HepG2 (cell line): ENCODE results near the gene CD151. TPM values are rescaled to one million over a fixed set of nuclear protein-coding genes. Genes with fewer than 3 reads are reported as not detected.

ENCODE experiments used
- ATAC-seq: fragments of 200-7000 bp; cut with Tn5 transposase; 3 replicates; pipeline ENCODE4 v1.9.1; 2020; ENCODE audit warnings: mild to moderate bottlenecking, moderate library complexity
- BruUV-seq: library from RNA; stranded (reverse); fragments of 400-500 nt; replicated peaks from 2 replicates; lab custom pipeline; 2021; lab: Mats Ljungman, UMichigan
- CTCF ChIA-PET: fragments of 300-600 bp; formaldehyde crosslinking; extraction: SDS; loops from one replicate; lab custom pipeline; 2021; ENCODE audit warnings: low total read pairs, inconsistent platforms, low intra/inter-chr PET ratio; lab: Yijun Ruan, JAX
- POLR2A ChIA-PET: fragments of 350-600 bp; sonication (Branson Sonifier 250); formaldehyde crosslinking; loops from one replicate; lab custom pipeline; 2020; ENCODE audit warnings: antibody characterized with exemption, inconsistent platforms; lab: Yijun Ruan, JAX
- DNase-seq: peaks from one replicate; pipeline ENCODE4 v3.0.0-alpha.2; 2015; ENCODE audit warnings: low spot score
- FAIRE-seq: peaks from 3 replicates; lab custom pipeline; 2011; peaks lifted over from hg19 to GRCh38; lab: Jason Lieb, UNC
- H2AFZ ChIP-seq: one replicate; pipeline ENCODE4 v1.6.1; 2011; ENCODE audit warnings: low read length, inconsistent platforms
- H3K27ac ChIP-seq: fragments of 300-600 bp; 3 replicates; pipeline ENCODE4 v1.8.0; 2011; ENCODE audit warnings: mixed run types, mild to moderate bottlenecking, mixed read lengths, low read length, inconsistent platforms; ENCODE audit not compliant: insufficient read depth; ENCODE audit errors: extremely low read length
- H3K27me3 ChIP-seq, 2 experiments: fragments of 200-600 bp in 1 of 2; 2 replicates in 1 of 2; 3 replicates in 1 of 2; pipeline versions ENCODE4 v1.6.0 to v1.8.0; 2011; ENCODE audit warnings: low read length in 2 of 2, mild to moderate bottlenecking in 2 of 2, moderate library complexity in 2 of 2, inconsistent platforms in 1 of 2; ENCODE audit not compliant: insufficient read depth in 2 of 2, control insufficient read depth in 1 of 2
- H3K36me3 ChIP-seq, 2 experiments: fragments of 200-600 bp in 1 of 2; replicated peaks in 1 of 2; 2 replicates in 1 of 2; 3 replicates in 1 of 2; pipeline versions ENCODE4 v1.5.1 to v1.8.0; 2011; ENCODE audit warnings: low read length in 2 of 2, inconsistent platforms in 1 of 2; ENCODE audit not compliant: insufficient read depth in 2 of 2, control insufficient read depth in 1 of 2
- H3K4me1 ChIP-seq: 2 replicates; pipeline ENCODE4 v1.5.1; 2012; ENCODE audit warnings: low read length, inconsistent platforms; ENCODE audit not compliant: insufficient read depth
- H3K4me2 ChIP-seq: 2 replicates; pipeline ENCODE4 v1.6.0; 2011; ENCODE audit warnings: low read depth, low read length, inconsistent platforms
- H3K4me3 ChIP-seq, 3 experiments: fragments of 200-600 bp in 1 of 3; sonication (generic), shearing (Covaris generic) in 1 of 3; replicated peaks in 1 of 3; 2 replicates each; pipeline ENCODE4 v1.5.1; 2011 to 2016; ENCODE audit warnings: low read length in 3 of 3, inconsistent platforms in 2 of 3, low read depth in 2 of 3, mild to moderate bottlenecking in 2 of 3, control low read depth in 1 of 3, mixed read lengths in 1 of 3; ENCODE audit not compliant: insufficient read depth in 1 of 3
- H3K79me2 ChIP-seq: one replicate; pipeline ENCODE4 v1.6.1; 2011; ENCODE audit warnings: low read length, inconsistent platforms; ENCODE audit not compliant: insufficient read depth
- H3K9ac ChIP-seq: 2 replicates; pipeline ENCODE4 v1.6.0; 2011; ENCODE audit warnings: mild to moderate bottlenecking, low read depth, low read length, inconsistent platforms; ENCODE audit not compliant: insufficient read depth
- H3K9me3 ChIP-seq: 2 replicates; pipeline ENCODE4 v1.5.1; 2012; ENCODE audit warnings: mild to moderate bottlenecking, low read length
- H4K20me1 ChIP-seq: 2 replicates; pipeline ENCODE4 v1.6.0; 2011; ENCODE audit warnings: inconsistent platforms, mild to moderate bottlenecking, low read length, moderate library complexity; ENCODE audit not compliant: insufficient read depth
- AGO2 ChIP-seq: fragments of 200-400 bp; formaldehyde crosslinking; optimal IDR thresholded peaks from 2 replicates; pipeline ENCODE3; 2017; ENCODE audit warnings: mild to moderate bottlenecking, low read depth, low read length, moderate library complexity
- KDM1A ChIP-seq: IDR thresholded peaks from 2 replicates; pipeline ENCODE4 v1.6.1; 2016; ENCODE audit warnings: missing compliant biosample characterization
- SMC3 ChIP-seq: IDR thresholded peaks from 2 replicates; pipeline ENCODE4 v1.6.1; 2011; ENCODE audit warnings: low read length, improper control_type of control experiment
- STAT5B ChIP-seq: sonication (generic); formaldehyde crosslinking; IDR thresholded peaks from 2 replicates; pipeline ENCODE4 v1.4.0; 2020; ENCODE audit warnings: missing genetic modification reagents
- ZNF570 ChIP-seq: sonication (generic); formaldehyde crosslinking; IDR thresholded peaks from 2 replicates; pipeline ENCODE4 v1.4.0; 2020; ENCODE audit warnings: mild to moderate bottlenecking, missing genetic modification reagents, borderline replicate concordance
- ZNF883 ChIP-seq: sonication (generic); formaldehyde crosslinking; IDR thresholded peaks from 2 replicates; pipeline ENCODE4 v1.5.1; 2020; ENCODE audit warnings: mild to moderate bottlenecking, missing genetic modification reagents; ENCODE audit errors: not compliant biosample characterization
- WGBS: methylation state at CpG from one replicate; pipeline ENCODE4 v1.1.6; 2017; ENCODE audit warnings: low lambda C conversion rate; 5-methylcytosine and 5-hydroxymethylcytosine counted together
- in situ Hi-C: cut with HindIII; loops from 2 replicates; pipeline ENCODE4 v1.10.0; 2017; ENCODE audit warnings: low pct_unique_long_range_greater_than_20kb; ENCODE audit not compliant: extremely low pct_ligation_motif_present
- intact Hi-C: fragments of 100-400 bp; cut with micrococcal nuclease; formaldehyde crosslinking; loops from one replicate; pipeline ENCODE4 v1.10.0; 2022; ENCODE audit not compliant: unreplicated experiment
- polyA plus RNA-seq, 8 experiments: library from polyadenylated mRNA; depleted of rRNA in 3 of 8; stranded (reverse) in 7 of 8; unstranded in 1 of 8; fragments of >200 nt; fragmentation: Illumina TruSeq in 4 of 8; extraction: Trizol in 4 of 8; gene quantifications; 2 replicates each; pipeline versions ENCODE4 v1.2.1 to v1.2.3, GENCODE V29; 2011 to 2016; ENCODE audit warnings: low read depth in 4 of 8, missing spikeins in 1 of 8, mixed read lengths in 1 of 8; ENCODE audit not compliant: insufficient read depth in 1 of 8
- total RNA-seq, 5 experiments: library from RNA; depleted of rRNA; stranded (reverse); fragments of >200 nt; fragmentation: Illumina TruSeq; extraction: Trizol; gene quantifications; 2 replicates each; pipeline ENCODE4 v1.2.3, GENCODE V29; 2016; ENCODE audit warnings: low read depth in 1 of 5
- TF ChIP-seq, protein P1 (sequence below): sonication (generic); formaldehyde crosslinking; IDR thresholded peaks from 2 replicates; pipeline ENCODE4 v1.4.0; 2020; ENCODE audit warnings: missing genetic modification reagents, borderline replicate concordance
- TF ChIP-seq, protein P2 (sequence below): conservative IDR thresholded peaks from 2 replicates; pipeline ENCODE4 v1.6.1; 2018; ENCODE audit warnings: missing genetic modification reagents

The CD151 gene
- total and polyA plus RNA-seq, 2 of the 13 experiments (the other 11 are each of a cell fraction or from before 2014, with no cell fraction given): 125 to 197 TPM

DNA sequence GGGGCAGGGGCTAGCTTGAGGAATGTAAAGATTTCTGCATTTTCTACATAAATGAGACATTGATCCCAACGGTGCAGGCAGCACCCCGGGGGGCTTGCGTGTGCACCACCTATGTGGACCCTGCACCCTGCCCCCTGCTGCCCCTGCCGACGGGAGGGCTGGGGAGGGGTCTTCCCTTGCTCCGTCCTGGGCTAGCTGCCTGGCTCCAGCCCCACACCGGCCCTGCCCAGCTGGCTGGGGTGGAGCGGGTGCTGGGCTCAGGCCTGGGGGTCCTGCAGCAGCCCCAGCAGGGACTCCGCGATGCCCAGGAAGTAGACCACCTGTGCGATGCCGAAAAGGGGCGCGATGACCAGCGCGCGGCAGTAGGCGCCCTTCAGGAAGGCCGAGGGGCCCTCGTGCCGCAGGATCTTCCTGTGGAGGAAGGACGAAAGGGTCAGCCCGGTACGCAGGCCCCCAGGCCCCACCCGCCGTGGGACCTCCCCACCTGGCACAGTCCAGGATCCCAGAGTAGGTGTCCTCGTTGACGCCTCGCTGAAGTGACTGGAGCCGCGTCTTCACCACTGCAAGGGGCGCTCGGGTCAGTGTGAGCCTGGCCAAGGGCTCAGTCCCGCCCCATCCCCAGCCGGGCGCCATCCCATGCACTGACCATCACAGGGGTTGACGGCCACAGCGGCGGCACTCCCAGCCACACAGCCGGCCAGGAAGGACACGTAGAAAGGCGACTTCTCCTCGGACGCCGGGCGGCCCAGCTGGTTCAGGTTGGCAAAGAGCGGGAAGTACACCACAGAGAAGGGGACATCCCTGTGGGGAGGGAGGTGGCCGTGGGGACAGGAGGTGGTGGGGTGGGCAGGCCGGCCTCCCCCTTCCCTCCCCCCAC is 40.9 kb upstream of the CD151 start:
- no peak overlapping the region for H2AFZ ChIP-seq
- no peak overlapping the region for H3K4me2 ChIP-seq
- no peak overlapping the region for H3K4me3 ChIP-seq
- in situ Hi-C loops: no loop called here
- H3K36me3 ChIP-seq: no peaks in the 10 kb centered on the region; a peak in 1 of 5 replicates
- peaks cover 4% of the 10 kb centered on the region for H3K79me2 ChIP-seq
- no peak overlapping the region for H3K27ac ChIP-seq
- ChIA-PET POLR2A (no interaction called here), CTCF (no interaction called here)
- H3K4me1 ChIP-seq: peaks cover 21% of the 10 kb centered on the region
- no peaks in the 10 kb centered on the region for H4K20me1 ChIP-seq
- peaks cover 0 to 2% of the 10 kb centered on the region in 2 experiments; a peak in 2 of 5 replicates for H3K27me3 ChIP-seq
- intact Hi-C loops: no loop called here
- over 99% methylated on average over 18 of the region's 49 CpGs for WGBS
- no peak for DNase-seq
- BruUV-seq: TSS peak; percentile 32
- H3K9me3 ChIP-seq: no peaks in the 10 kb centered on the region
- H3K9ac ChIP-seq: no peak overlapping the region
- no peak for ATAC-seq
- TF ChIP-seq ZNF570 (CRISPR knock-in tag) (no peak), AGO2 (peak; percentile 50), ZNF883 (CRISPR knock-in tag) (no peak)
- TF ChIP-seq, all 625 proteins: peak for 1
- FAIRE-seq: no peak

DNA sequence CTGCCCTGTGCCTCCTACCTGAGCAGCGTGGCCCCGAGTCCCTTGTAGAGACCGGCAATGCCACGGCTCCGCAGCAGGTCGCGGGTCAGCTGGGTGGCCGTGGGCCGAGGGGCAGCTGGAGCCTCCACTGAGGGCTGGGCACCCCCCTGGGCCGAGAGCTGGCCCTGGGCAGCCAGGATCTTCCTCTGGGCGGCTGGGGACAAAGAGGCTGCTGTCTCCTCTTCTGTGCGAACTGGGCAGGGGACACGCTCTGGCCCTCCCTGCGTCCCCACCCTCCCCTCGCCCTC is 40.3 kb upstream of the CD151 start:
- Histone ChIP-seq H3K36me3 (no peaks in the 10 kb centered on the region; a peak in 1 of 5 replicates), H3K9ac (no peak overlapping the region), H4K20me1 (no peaks in the 10 kb centered on the region), H3K9me3 (no peaks in the 10 kb centered on the region), H3K27ac (no peak overlapping the region), H2AFZ (no peak overlapping the region), H3K79me2 (peaks cover 4% of the 10 kb centered on the region), H3K27me3 (peaks cover 0 to 2% of the 10 kb centered on the region in 2 experiments; a peak in 2 of 5 replicates), H3K4me2 (no peak overlapping the region), H3K4me3 (no peak overlapping the region), H3K4me1 (peaks cover 21% of the 10 kb centered on the region)
- FAIRE-seq (no peak), DNase-seq (no peak), ATAC-seq (no peak)
- WGBS: 96% methylated on average over 6 of the region's 15 CpGs
- no TSS peak for BruUV-seq
- ChIA-PET CTCF (no interaction called here), POLR2A (no interaction called here)
- TF ChIP-seq, protein P1, sequence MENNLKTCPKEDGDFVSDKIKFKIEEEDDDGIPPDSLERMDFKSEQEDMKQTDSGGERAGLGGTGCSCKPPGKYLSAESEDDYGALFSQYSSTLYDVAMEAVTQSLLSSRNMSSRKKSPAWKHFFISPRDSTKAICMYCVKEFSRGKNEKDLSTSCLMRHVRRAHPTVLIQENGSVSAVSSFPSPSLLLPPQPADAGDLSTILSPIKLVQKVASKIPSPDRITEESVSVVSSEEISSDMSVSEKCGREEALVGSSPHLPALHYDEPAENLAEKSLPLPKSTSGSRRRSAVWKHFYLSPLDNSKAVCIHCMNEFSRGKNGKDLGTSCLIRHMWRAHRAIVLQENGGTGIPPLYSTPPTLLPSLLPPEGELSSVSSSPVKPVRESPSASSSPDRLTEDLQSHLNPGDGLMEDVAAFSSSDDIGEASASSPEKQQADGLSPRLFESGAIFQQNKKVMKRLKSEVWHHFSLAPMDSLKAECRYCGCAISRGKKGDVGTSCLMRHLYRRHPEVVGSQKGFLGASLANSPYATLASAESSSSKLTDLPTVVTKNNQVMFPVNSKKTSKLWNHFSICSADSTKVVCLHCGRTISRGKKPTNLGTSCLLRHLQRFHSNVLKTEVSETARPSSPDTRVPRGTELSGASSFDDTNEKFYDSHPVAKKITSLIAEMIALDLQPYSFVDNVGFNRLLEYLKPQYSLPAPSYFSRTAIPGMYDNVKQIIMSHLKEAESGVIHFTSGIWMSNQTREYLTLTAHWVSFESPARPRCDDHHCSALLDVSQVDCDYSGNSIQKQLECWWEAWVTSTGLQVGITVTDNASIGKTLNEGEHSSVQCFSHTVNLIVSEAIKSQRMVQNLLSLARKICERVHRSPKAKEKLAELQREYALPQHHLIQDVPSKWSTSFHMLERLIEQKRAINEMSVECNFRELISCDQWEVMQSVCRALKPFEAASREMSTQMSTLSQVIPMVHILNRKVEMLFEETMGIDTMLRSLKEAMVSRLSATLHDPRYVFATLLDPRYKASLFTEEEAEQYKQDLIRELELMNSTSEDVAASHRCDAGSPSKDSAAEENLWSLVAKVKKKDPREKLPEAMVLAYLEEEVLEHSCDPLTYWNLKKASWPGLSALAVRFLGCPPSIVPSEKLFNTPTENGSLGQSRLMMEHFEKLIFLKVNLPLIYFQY: no peak
- TF ChIP-seq KDM1A (CRISPR knock-in tag) (no peak), STAT5B (CRISPR knock-in tag) (no peak), SMC3 (no peak)
- TF ChIP-seq, protein P2, sequence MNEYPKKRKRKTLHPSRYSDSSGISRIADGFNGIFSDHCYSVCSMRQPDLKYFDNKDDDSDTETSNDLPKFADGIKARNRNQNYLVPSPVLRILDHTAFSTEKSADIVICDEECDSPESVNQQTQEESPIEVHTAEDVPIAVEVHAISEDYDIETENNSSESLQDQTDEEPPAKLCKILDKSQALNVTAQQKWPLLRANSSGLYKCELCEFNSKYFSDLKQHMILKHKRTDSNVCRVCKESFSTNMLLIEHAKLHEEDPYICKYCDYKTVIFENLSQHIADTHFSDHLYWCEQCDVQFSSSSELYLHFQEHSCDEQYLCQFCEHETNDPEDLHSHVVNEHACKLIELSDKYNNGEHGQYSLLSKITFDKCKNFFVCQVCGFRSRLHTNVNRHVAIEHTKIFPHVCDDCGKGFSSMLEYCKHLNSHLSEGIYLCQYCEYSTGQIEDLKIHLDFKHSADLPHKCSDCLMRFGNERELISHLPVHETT (CRISPR knock-in tag): no peak
- intact Hi-C loops (no loop called here), in situ Hi-C loops (no loop called here)
